H1 (cell line): ENCODE data around the gene CDT1. TPM values are rescaled to one million over a fixed set of nuclear protein-coding genes. Genes with fewer than 3 reads are reported as not detected.

Source experiments
- CTCF ChIA-PET: fragments of 300-600 bp; sonication (Branson Sonifier 250); formaldehyde crosslinking; loops from one replicate; lab custom pipeline; 2021; ENCODE audit not compliant: partially characterized antibody; lab: Charles Lee
- POLR2A ChIA-PET: fragments of 300-600 bp; sonication (Branson Sonifier 250); formaldehyde crosslinking; loops from one replicate; lab custom pipeline; 2021; ENCODE audit warnings: inconsistent platforms; ENCODE audit not compliant: partially characterized antibody; lab: Charles Lee
- DNase-seq, 2 experiments: peaks; one replicate each; pipeline versions ENCODE4 v3.0.0 to v3.0.0-alpha.2; 2010 to 2022; ENCODE audit warnings: low spot score in 2 of 2, low read depth in 1 of 2, mixed read lengths in 1 of 2
- FAIRE-seq: peaks from 2 replicates; lab custom pipeline; 2011; peaks lifted over from hg19 to GRCh38; lab: Jason Lieb, UNC
- H2AFZ ChIP-seq: 2 replicates; pipeline ENCODE4 v1.8.1; 2012; ENCODE audit warnings: low read length, inconsistent platforms
- H2AK5ac ChIP-seq: 2 replicates; pipeline ENCODE4 v1.6.1; 2013; ENCODE audit warnings: low read depth, low read length
- H2BK120ac ChIP-seq: replicated peaks from 2 replicates; pipeline ENCODE3; 2013; ENCODE audit warnings: low read depth, low read length, inconsistent platforms
- H2BK12ac ChIP-seq: 2 replicates; pipeline ENCODE4 v1.6.1; 2013; ENCODE audit warnings: low read depth, low read length
- H2BK15ac ChIP-seq: 2 replicates; pipeline ENCODE4 v1.6.1; 2013; ENCODE audit warnings: low read length
- H2BK20ac ChIP-seq: 2 replicates; pipeline ENCODE4 v1.6.1; 2013; ENCODE audit warnings: low read length
- H2BK5ac ChIP-seq: 2 replicates; pipeline ENCODE4 v1.6.1; 2013; ENCODE audit warnings: low read depth, low read length
- H3K14ac ChIP-seq: 2 replicates; pipeline ENCODE4 v1.6.1; 2013; ENCODE audit warnings: inconsistent platforms; ENCODE audit not compliant: insufficient read length
- H3K18ac ChIP-seq: 2 replicates; pipeline ENCODE4 v1.6.1; 2013; ENCODE audit warnings: low read length; ENCODE audit errors: extremely low read depth
- H3K23ac ChIP-seq: 2 replicates; pipeline ENCODE4 v1.6.1; 2013; ENCODE audit warnings: inconsistent platforms; ENCODE audit not compliant: insufficient read length
- H3K23me2 ChIP-seq: 2 replicates; pipeline ENCODE4 v1.6.1; 2013; ENCODE audit warnings: low read depth, low read length
- H3K27ac ChIP-seq: 2 replicates; pipeline ENCODE4 v1.6.1; 2011; ENCODE audit warnings: low read depth, low read length, inconsistent platforms
- H3K27me3 ChIP-seq, 4 experiments: replicated peaks in 1 of 4; 1 replicate in 1 of 4; 2 replicates in 3 of 4; pipeline versions ENCODE4 v1.6.1 to v1.8.1; 2011 to 2013; ENCODE audit warnings: low read length in 3 of 4, mild to moderate bottlenecking in 3 of 4, inconsistent platforms in 2 of 4, mixed read lengths in 2 of 4, moderate library complexity in 1 of 4; ENCODE audit not compliant: control insufficient read depth in 3 of 4, insufficient read depth in 3 of 4; ENCODE audit errors: extremely low read depth in 1 of 4
- H3K36me3 ChIP-seq, 4 experiments: 2 replicates each; pipeline versions ENCODE4 v1.6.1 to v1.8.1; 2011 to 2013; ENCODE audit warnings: mild to moderate bottlenecking in 4 of 4, low read length in 3 of 4, moderate library complexity in 2 of 4, control low read depth in 1 of 4, inconsistent platforms in 1 of 4; ENCODE audit not compliant: insufficient read depth in 4 of 4, control insufficient read depth in 2 of 4
- H3K4ac ChIP-seq: replicated peaks from 2 replicates; pipeline ENCODE3; 2013; ENCODE audit warnings: low read length, low read depth, mixed read lengths, inconsistent platforms; ENCODE audit not compliant: insufficient read length
- H3K4me1 ChIP-seq, 4 experiments: replicated peaks in 1 of 4; 1 replicate in 1 of 4; 2 replicates in 3 of 4; pipeline versions ENCODE4 v1.6.1 to v1.8.1; 2011 to 2013; ENCODE audit warnings: low read length in 3 of 4, inconsistent platforms in 2 of 4, mixed read lengths in 1 of 4; ENCODE audit not compliant: insufficient read depth in 4 of 4, control insufficient read depth in 3 of 4
- H3K4me2 ChIP-seq, 2 experiments: 2 replicates each; pipeline versions ENCODE4 v1.6.1 to v1.8.1; 2011 to 2013; ENCODE audit warnings: low read depth in 2 of 2, low read length in 2 of 2, control low read depth in 1 of 2, inconsistent platforms in 1 of 2, mild to moderate bottlenecking in 1 of 2; ENCODE audit not compliant: insufficient read depth in 1 of 2
- H3K4me3 ChIP-seq, 4 experiments: fragments of 200-600, 300-600 bp in 1 of 4; sonication (generic), shearing (Covaris generic), sonication (Bioruptor Twin) in 1 of 4; 2 replicates each; pipeline versions ENCODE4 v1.5.1 to v1.8.1; 2011 to 2016; ENCODE audit warnings: low read length in 4 of 4, low read depth in 3 of 4, control low read depth in 2 of 4, inconsistent platforms in 2 of 4, mild to moderate bottlenecking in 2 of 4, mixed read lengths in 1 of 4, moderate library complexity in 1 of 4; ENCODE audit not compliant: insufficient read depth in 2 of 4; ENCODE audit errors: extremely low read depth in 1 of 4
- H3K56ac ChIP-seq: replicated peaks from 2 replicates; pipeline ENCODE3; 2013; ENCODE audit warnings: low read depth, mild to moderate bottlenecking, mixed read lengths, low read length, inconsistent platforms; ENCODE audit not compliant: insufficient read length
- H3K79me1 ChIP-seq: 2 replicates; pipeline ENCODE4 v1.6.1; 2013; ENCODE audit warnings: low read depth, low read length, control low read depth
- H3K79me2 ChIP-seq, 2 experiments: 2 replicates each; pipeline versions ENCODE4 v1.6.1 to v1.8.1; 2012 to 2013; ENCODE audit warnings: low read length in 2 of 2, mild to moderate bottlenecking in 2 of 2, inconsistent platforms in 1 of 2; ENCODE audit not compliant: insufficient read depth in 2 of 2, control insufficient read depth in 1 of 2
- H3K9ac ChIP-seq, 4 experiments: replicated peaks in 1 of 4; 1 replicate in 1 of 4; 2 replicates in 3 of 4; pipeline versions ENCODE4 v1.6.1 to v1.8.1; 2011 to 2013; ENCODE audit warnings: low read depth in 3 of 4, low read length in 3 of 4, control low read depth in 2 of 4, mild to moderate bottlenecking in 2 of 4, moderate library complexity in 2 of 4, inconsistent platforms in 1 of 4; ENCODE audit errors: extremely low read depth in 1 of 4
- H3K9me3 ChIP-seq, 2 experiments: 2 replicates each; pipeline versions ENCODE4 v1.6.1 to v1.8.1; 2012 to 2013; ENCODE audit warnings: mild to moderate bottlenecking in 2 of 2, moderate library complexity in 2 of 2, control low read depth in 1 of 2, inconsistent platforms in 1 of 2, low read depth in 1 of 2, low read length in 1 of 2, mixed read lengths in 1 of 2; ENCODE audit not compliant: insufficient read depth in 2 of 2
- H4K20me1 ChIP-seq, 2 experiments: replicated peaks in 1 of 2; 2 replicates each; pipeline versions ENCODE3 to v1.8.1; 2011 to 2013; ENCODE audit warnings: inconsistent platforms in 2 of 2, low read length in 2 of 2, mild to moderate bottlenecking in 1 of 2; ENCODE audit not compliant: insufficient read depth in 2 of 2, control insufficient read depth in 1 of 2
- H4K5ac ChIP-seq: 2 replicates; pipeline ENCODE4 v1.6.1; 2013; ENCODE audit warnings: low read length, low read depth, mixed read lengths, inconsistent platforms; ENCODE audit not compliant: insufficient read length
- H4K8ac ChIP-seq: 2 replicates; pipeline ENCODE4 v1.8.0; 2013; ENCODE audit warnings: mild to moderate bottlenecking, moderate library complexity, low read length, inconsistent platforms; ENCODE audit not compliant: insufficient read depth; ENCODE audit errors: extremely low read depth
- H4K91ac ChIP-seq: replicated peaks from 2 replicates; pipeline ENCODE3; 2013; ENCODE audit warnings: low read length, mixed read lengths, inconsistent platforms; ENCODE audit not compliant: insufficient read length
- BACH1 ChIP-seq: IDR thresholded peaks from 2 replicates; pipeline ENCODE4 v1.6.1; 2012; ENCODE audit warnings: low read length, improper control_type of control experiment
- SUZ12 ChIP-seq: fragments of 200-600 bp; sonication (generic); IDR thresholded peaks from 2 replicates; pipeline ENCODE4 v1.6.1; 2012; ENCODE audit warnings: mild to moderate bottlenecking, inconsistent platforms, low read length, moderate library complexity, mixed read lengths
- WGBS, 2 experiments: shearing (Covaris generic) in 1 of 2; methylation state at CpG; one replicate each; pipeline versions ENCODE4 v1.1.6 to v1.1.7; 2013 to 2015; ENCODE audit warnings: low lambda C conversion rate in 2 of 2, mixed read lengths in 2 of 2, inconsistent platforms in 1 of 2, low coverage in 1 of 2, missing lambda C conversion rate in 1 of 2; ENCODE audit not compliant: insufficient replicate concordance in 2 of 2, insufficient coverage in 1 of 2, insufficient read length in 1 of 2; ENCODE audit errors: extremely low coverage in 1 of 2, missing lambda C conversion rate in 1 of 2; 5-methylcytosine and 5-hydroxymethylcytosine counted together
- polyA plus RNA-seq, 7 experiments: library from polyadenylated mRNA; depleted of rRNA in 3 of 7; stranded (reverse) in 5 of 7; unstranded in 2 of 7; fragments of >200 nt in 5 of 7; fragments of 200-250 nt in 2 of 7; gene quantifications; 1 replicate in 5 of 7; 2 replicates in 1 of 7; 4 replicates in 1 of 7; pipeline versions ENCODE4 v1.2.1 to v1.2.3, GENCODE V29; 2011 to 2013; ENCODE audit warnings: missing spikeins in 2 of 7, mixed read lengths in 2 of 7
- total RNA-seq: library from RNA; stranded (reverse); fragmentation: NEBNext Ultra II Directional; extraction: Animal tissue kit (Norgen Biotek cat#: 25700); gene quantifications from 2 replicates; pipeline ENCODE4 v1.2.1, GENCODE V29; 2021

The CDT1 gene
- total and polyA plus RNA-seq, 2 of the 8 experiments (the other 6 are each of a cell fraction or from before 2014, with no cell fraction given): 76.7 to 95.4 TPM

- peaks cover 0 to 11% (median 4%) of the 10 kb centered on the region in 4 experiments; a peak in 5 of 7 replicates for H3K4me1 ChIP-seq
- 0 out of 2 replicates have a peak, but pooled peaks cover 4% of the 10 kb centered on the region for H3K79me1 ChIP-seq
- H3K18ac ChIP-seq: no peak overlapping the region
- no peak overlapping the region for H3K4me2 ChIP-seq
- H3K27ac ChIP-seq: no peak overlapping the region
- no peak overlapping the region for H3K4ac ChIP-seq
- no peak overlapping the region for H2AFZ ChIP-seq
- no peak overlapping the region for H2BK120ac ChIP-seq
- peaks cover 10% of the 10 kb centered on the region for H3K23me2 ChIP-seq
- no peak overlapping the region for H2BK20ac ChIP-seq
- no peak for TF ChIP-seq SUZ12
- no peak for TF ChIP-seq BACH1
- H3K14ac ChIP-seq: no peak overlapping the region
- no peak overlapping the region for H3K4me3 ChIP-seq
- peaks cover 13 to 21% of the 10 kb centered on the region in 2 experiments for H4K20me1 ChIP-seq
- H3K36me3 ChIP-seq: peaks cover 4 to 23% (median 10%) of the 10 kb centered on the region in 4 experiments
- no peak overlapping the region for H2AK5ac ChIP-seq
- DNase-seq (no peak), FAIRE-seq (no peak)
- no peak overlapping the region for H3K56ac ChIP-seq
- H3K27me3 ChIP-seq: no peaks in the 10 kb centered on the region
- CTCF ChIA-PET: interaction anchor here (0.6 to 5.7 kb wide), 21 partner anchors 9 to 403 kb away, joined by 3 to 29 read pairs (median 4); partner anchors contain the start of genes GALNS and TRAPPC2L
- peak overlapping the region; percentile 81 for H4K91ac ChIP-seq
- no peak overlapping the region for H4K8ac ChIP-seq
- H3K9me3 ChIP-seq: no peaks in the 10 kb centered on the region
- no peak overlapping the region for H2BK15ac ChIP-seq
- peak overlapping the region; percentile 2; the same call in 1 of the 2 replicates for H2BK12ac ChIP-seq
- peaks cover 0 to 18% of the 10 kb centered on the region in 2 experiments; a peak in 2 of 4 replicates for H3K79me2 ChIP-seq
- no peak overlapping the region for H3K23ac ChIP-seq
- no peak overlapping the region for H3K9ac ChIP-seq
- WGBS, 2 experiments: 84% methylated on average over 21 of the region's 26 CpGs; no CpG with 5 or more reads in 1 of the 2 experiments
- peak overlapping the region; percentile 44; the same call in 1 of the 2 replicates for H2BK5ac ChIP-seq
- H4K5ac ChIP-seq: no peak overlapping the region
- POLR2A ChIA-PET: interaction anchor here (0.8 to 8.1 kb wide), 11 partner anchors 6 to 360 kb away, joined by 3 to 77 read pairs (median 5); partner anchors contain the start of genes CDT1, GALNS and TRAPPC2L
Observed at GRCh38 chr16:88813269-88814143, 9.9 kb downstream of the CDT1 start.
